ENCODE data around the gene PIBF1. TPM values are rescaled to one million over a fixed set of nuclear protein-coding genes. Genes with fewer than 3 reads are reported as not detected.

Gene PIBF1
- total RNA-seq, 1 experiment from 2014 or later, result 12.5 TPM

GRCh38 chr13:73057284-73058063, 275.5 kb downstream of the PIBF1 start:
- Mint-ChIP-seq H3K27ac (ENCODE audit: unreplicated experiment) (peak overlapping the region; percentile 87), H3K9me3 (ENCODE audit: low read depth, unreplicated experiment) (no peaks in the 10 kb centered on the region), H3K27me3 (ENCODE audit: unreplicated experiment) (no peaks in the 10 kb centered on the region), H3K4me3 (ENCODE audit: low read depth, unreplicated experiment) (peak overlapping the region; percentile 83), H3K4me1 (ENCODE audit: low read depth, unreplicated experiment) (peaks cover 8% of the 10 kb centered on the region), H3K36me3 (ENCODE audit: insufficient read depth, unreplicated experiment) (peaks cover 40% of the 10 kb centered on the region)
- no peak for TF ChIP-seq CTCF (IDR thresholded peaks at IDR 0.05; ENCODE audit: unreplicated experiment)
- BruUV-seq (replicated peaks), result no TSS peak
- DNase-seq, result no peak
- intact Hi-C loops (cut with micrococcal nuclease; ENCODE audit: unreplicated experiment), result loop anchor here (10.0 kb wide), 1 partner anchor 93 kb away; no protein-coding TSS in a partner anchor
- CTCF ChIA-PET, result no interaction called here

- TF ChIP-seq CTCF (IDR thresholded peaks at IDR 0.05; ENCODE audit: unreplicated experiment), result no peak
- H3K4me3 Mint-ChIP-seq (ENCODE audit: low read depth, unreplicated experiment), result peak overlapping the region; percentile 83
- CTCF ChIA-PET, result interaction anchor here (0.8 kb wide), 1 partner anchor 17 kb away, joined by 3 read pairs; no protein-coding TSS in a partner anchor
- H3K36me3 Mint-ChIP-seq (ENCODE audit: insufficient read depth, unreplicated experiment), result peaks cover 45% of the 10 kb centered on the region
- H3K4me1 Mint-ChIP-seq (ENCODE audit: low read depth, unreplicated experiment), result peaks cover 8% of the 10 kb centered on the region
- intact Hi-C loops (cut with micrococcal nuclease; ENCODE audit: unreplicated experiment), result loop anchor here (10.0 kb wide), 1 partner anchor 93 kb away; no protein-coding TSS in a partner anchor
- no peak for DNase-seq
- H3K9me3 Mint-ChIP-seq (ENCODE audit: low read depth, unreplicated experiment), result no peaks in the 10 kb centered on the region
- peak overlapping the region; percentile 87 for H3K27ac Mint-ChIP-seq (ENCODE audit: unreplicated experiment)
- no TSS peak for BruUV-seq (replicated peaks)
- no peaks in the 10 kb centered on the region for H3K27me3 Mint-ChIP-seq (ENCODE audit: unreplicated experiment)
These were observed 276.1 kb downstream of the PIBF1 start for GRCh38 chr13:73058064-73058313.

GRCh38 chr13:73058432-73058735, 276.5 kb downstream of the PIBF1 start:
- intact Hi-C loops (cut with micrococcal nuclease; ENCODE audit: unreplicated experiment), result loop anchor here (10.0 kb wide), 1 partner anchor 94 kb away; no protein-coding TSS in a partner anchor
- BruUV-seq (replicated peaks), result no TSS peak
- no peak for TF ChIP-seq CTCF (IDR thresholded peaks at IDR 0.05; ENCODE audit: unreplicated experiment)
- CTCF ChIA-PET, result interaction anchor here (0.6 to 0.8 kb wide), 2 partner anchors 17 to 218 kb away, joined by 3 read pairs; no protein-coding TSS in a partner anchor
- Mint-ChIP-seq H3K4me1 (ENCODE audit: low read depth, unreplicated experiment) (peaks cover 8% of the 10 kb centered on the region), H3K9me3 (ENCODE audit: low read depth, unreplicated experiment) (no peaks in the 10 kb centered on the region), H3K36me3 (ENCODE audit: insufficient read depth, unreplicated experiment) (peaks cover 49% of the 10 kb centered on the region), H3K27me3 (ENCODE audit: unreplicated experiment) (no peaks in the 10 kb centered on the region), H3K27ac (ENCODE audit: unreplicated experiment) (peak overlapping the region; percentile 87), H3K4me3 (ENCODE audit: low read depth, unreplicated experiment) (peak overlapping the region; percentile 83)
- no peak for DNase-seq

- Mint-ChIP-seq H3K9me3 (ENCODE audit: low read depth, unreplicated experiment) (no peaks in the 10 kb centered on the region), H3K27ac (ENCODE audit: unreplicated experiment) (peak within 1 kb of the TSS; percentile 87)
- peak; percentile 92 for DNase-seq
These were observed 277.0 kb downstream of the PIBF1 start, which contains the start of gene KLF5 for GRCh38 chr13:73058736-73059459. Gene KLF5 (plus strand): TSS chr13:73059005. CDS start chr13:73059328, 323 bp downstream.

More at GRCh38 chr13:73058736-73059459, 277.0 kb downstream of the PIBF1 start, which contains the start of gene KLF5:
- CTCF ChIA-PET, result interaction anchor here (0.6 to 1.1 kb wide), 3 partner anchors 17 to 219 kb away, joined by 3 to 5 read pairs (median 3); no protein-coding TSS in a partner anchor
- TF ChIP-seq CTCF (IDR thresholded peaks at IDR 0.05; ENCODE audit: unreplicated experiment), result no peak
- Mint-ChIP-seq H3K4me3 (ENCODE audit: low read depth, unreplicated experiment) (peak within 1 kb of the TSS; percentile 87), H3K27me3 (ENCODE audit: unreplicated experiment) (no peaks in the 10 kb centered on the region), H3K4me1 (ENCODE audit: low read depth, unreplicated experiment) (peaks cover 8% of the 10 kb centered on the region), H3K36me3 (ENCODE audit: insufficient read depth, unreplicated experiment) (peaks cover 54% of the 10 kb centered on the region)
- intact Hi-C loops (cut with micrococcal nuclease; ENCODE audit: unreplicated experiment), result loop anchor here (10.0 kb wide), 1 partner anchor 94 kb away; no protein-coding TSS in a partner anchor
- no TSS peak for BruUV-seq (replicated peaks)

Measured in Calu3 (cell line).